A549 (cell line): ENCODE data around the gene PRELID3B. TPM values are rescaled to one million over a fixed set of nuclear protein-coding genes. Genes with fewer than 3 reads are reported as not detected.
A peak's percentile ranks its signal among the peaks of the same experiment; 100 is the strongest.
"Not testable (repeated sequence)": the region's sequence is repeated elsewhere in the genome, so short reads cannot be mapped to it uniquely, and the experiment has no call there.

ENCODE experiments used
- ATAC-seq, 2 experiments: fragments of 200-7000 bp in 1 of 2; fragments of >200 bp in 1 of 2; cut with Nextera tagmentation in 1 of 2; cut with Tn5 transposase in 1 of 2; 3 replicates each; pipeline versions ENCODE4 v1.8.0 to v1.9.1; 2018 to 2020; ENCODE audit warnings: mild to moderate bottlenecking in 1 of 2, moderate library complexity in 1 of 2
- CTCF ChIA-PET: fragments of 300-600 bp; sonication (Branson Sonifier 250); formaldehyde crosslinking; extraction: SDS; loops from one replicate; lab custom pipeline; 2021; ENCODE audit warnings: antibody characterized with exemption, inconsistent platforms; lab: Yijun Ruan, JAX
- POLR2A ChIA-PET: fragments of 350-600 bp; formaldehyde crosslinking; extraction: SDS; loops from one replicate; lab custom pipeline; 2021; ENCODE audit warnings: antibody characterized with exemption, inconsistent platforms; lab: Yijun Ruan, JAX
- DNase-seq, 2 experiments: peaks; one replicate each; pipeline versions ENCODE4 v3.0.0 to v3.0.0-alpha.2; 2011 to 2016; ENCODE audit warnings: low read depth in 1 of 2, low spot score in 1 of 2
- FAIRE-seq: peaks from 2 replicates; lab custom pipeline; 2011; peaks lifted over from hg19 to GRCh38; lab: Jason Lieb, UNC
- H3K27ac ChIP-seq, 2 experiments: fragments of >200 bp; sonication (Bioruptor Twin); formaldehyde crosslinking; 3 replicates each; pipeline ENCODE4 v1.5.1; 2016 to 2017
- H3K4me1 ChIP-seq: fragments of >200 bp; sonication (Bioruptor Twin); formaldehyde crosslinking; 3 replicates; pipeline ENCODE4 v1.6.1; 2016
- H3K4me2 ChIP-seq: fragments of >200 bp; sonication (Bioruptor Twin); formaldehyde crosslinking; 3 replicates; pipeline ENCODE4 v1.6.1; 2016
- H3K4me3 ChIP-seq: fragments of >200 bp; sonication (Bioruptor Twin); formaldehyde crosslinking; 3 replicates; pipeline ENCODE4 v1.5.1; 2016
- H3K9me3 ChIP-seq: fragments of >200 bp; sonication (Bioruptor Twin); formaldehyde crosslinking; 3 replicates; pipeline ENCODE4 v1.6.1; 2016
- CBX2 ChIP-seq: fragments of 200-600 bp; sonication (generic); IDR thresholded peaks from 2 replicates; pipeline ENCODE4 v1.6.1; 2016; ENCODE audit warnings: low read depth, mild to moderate bottlenecking, borderline replicate concordance
- CBX8 ChIP-seq: fragments of 200-600 bp; sonication (generic); IDR thresholded peaks from 2 replicates; pipeline ENCODE4 v1.6.1; 2016
- CTCF ChIP-seq: fragments of >200 bp; sonication (Bioruptor Twin); formaldehyde crosslinking; IDR thresholded peaks from 3 replicates; pipeline ENCODE4 v1.5.1; 2016
- HOXB13 ChIP-seq: fragments of 250-450 bp; sonication (Bioruptor Pico); IDR thresholded peaks from 2 replicates; pipeline ENCODE4 v1.5.0; 2020; ENCODE audit warnings: low read depth, mild to moderate bottlenecking, moderate library complexity
- HOXB5 ChIP-seq: fragments of 250-450 bp; sonication (Bioruptor Pico); IDR thresholded peaks from 2 replicates; pipeline ENCODE4 v1.5.0; 2020; ENCODE audit warnings: mild to moderate bottlenecking, moderate library complexity
- KDM1A ChIP-seq: fragments of 200-600 bp; sonication (generic); IDR thresholded peaks from 2 replicates; pipeline ENCODE4 v1.6.1; 2016; ENCODE audit warnings: low read depth, mild to moderate bottlenecking
- MAX ChIP-seq: IDR thresholded peaks from 2 replicates; pipeline ENCODE4 v1.6.1; 2012
- MAZ ChIP-seq: fragments of 150-350 bp; IDR thresholded peaks from 2 replicates; pipeline ENCODE4 v1.6.1; 2014; ENCODE audit warnings: antibody characterized with exemption, low read depth, low read length, borderline replicate concordance
- NPAS2 ChIP-seq: fragments of 250-450 bp; sonication (Bioruptor Pico); IDR thresholded peaks from 2 replicates; pipeline ENCODE4 v1.8.0; 2022; ENCODE audit warnings: mild to moderate bottlenecking, moderate library complexity, borderline replicate concordance
- NR3C1 ChIP-seq: fragments of >200 bp; sonication (Bioruptor Twin); formaldehyde crosslinking; IDR thresholded peaks from 3 replicates; pipeline ENCODE4 v1.6.1; 2017
- PBX3 ChIP-seq: IDR thresholded peaks from 2 replicates; pipeline ENCODE4 v1.6.1; 2012
- POLR2A ChIP-seq: IDR thresholded peaks from 2 replicates; pipeline ENCODE4 v1.6.1; 2012; ENCODE audit warnings: mild to moderate bottlenecking, low read length
- RNF2 ChIP-seq: fragments of 200-600 bp; sonication (generic); IDR thresholded peaks from 2 replicates; pipeline ENCODE4 v1.6.1; 2016; ENCODE audit warnings: low read depth, mild to moderate bottlenecking, antibody characterized with exemption, moderate library complexity, borderline replicate concordance
- SMC3 ChIP-seq: fragments of >200 bp; sonication (Bioruptor Twin); formaldehyde crosslinking; IDR thresholded peaks from 3 replicates; pipeline ENCODE4 v1.6.1; 2018; ENCODE audit warnings: inconsistent platforms
- TFCP2L1 ChIP-seq: fragments of 250-450 bp; sonication (Bioruptor Pico); IDR thresholded peaks from 2 replicates; pipeline ENCODE4 v1.5.0; 2021; ENCODE audit warnings: mild to moderate bottlenecking
- TP53 ChIP-seq: fragments of 250-450 bp; sonication (Bioruptor Pico); IDR thresholded peaks from 2 replicates; pipeline ENCODE4 v1.5.0; 2021; ENCODE audit warnings: mild to moderate bottlenecking, moderate library complexity
- USF2 ChIP-seq: fragments of 450-650 bp; IDR thresholded peaks from 2 replicates; pipeline ENCODE4 v1.6.1; 2014; ENCODE audit warnings: antibody characterized with exemption
- ZSCAN20 ChIP-seq: fragments of 250-450 bp; sonication (Bioruptor Pico); IDR thresholded peaks from 2 replicates; pipeline ENCODE4 v1.8.0; 2022; ENCODE audit warnings: mild to moderate bottlenecking, moderate library complexity
- WGBS: methylation state at CpG from one replicate; pipeline ENCODE4 v1.1.6; 2017; ENCODE audit errors: missing lambda C conversion rate; 5-methylcytosine and 5-hydroxymethylcytosine counted together
- polyA plus RNA-seq, 4 experiments: library from polyadenylated mRNA; depleted of rRNA in 3 of 4; stranded (reverse); fragments of >200 nt; fragmentation: RNase III in 1 of 4; extraction: RNeasy Plus Mini Kit Qiagen cat#74134 plus additional on column Dnase treatment in 1 of 4; gene quantifications; 2 replicates in 3 of 4; 3 replicates in 1 of 4; pipeline ENCODE4 v1.2.3, GENCODE V29; 2011 to 2017
- TF ChIP-seq, protein P1 (sequence below): fragments of 250-450 bp; sonication (Bioruptor Pico); IDR thresholded peaks from 2 replicates; pipeline ENCODE4 v1.5.0; 2020; ENCODE audit warnings: low read depth, mild to moderate bottlenecking, moderate library complexity

PRELID3B gene
- polyA plus RNA-seq, 2 of the 4 experiments (the other 2 are of a cell fraction): 85.6 to 143 TPM

GRCh38 chr20:59042796-59043631 is 428 bp upstream of the PRELID3B start (continued):
- TF ChIP-seq NR3C1 (no peak), HOXB5 (CRISPR knock-in tag) (no peak), CTCF (no peak), ZSCAN20 (no peak), MAZ (no peak), PBX3 (no peak), NPAS2 (CRISPR knock-in tag) (no peak), MAX (0 out of 2 replicates have a peak, but pooled peaks have one; percentile 1), TFCP2L1 (CRISPR knock-in tag) (no peak), CBX8 (no peak), USF2 (no peak), POLR2A (peak; percentile 63), SMC3 (no peak), TP53 (CRISPR knock-in tag) (no peak)
- TF ChIP-seq, protein P1, sequence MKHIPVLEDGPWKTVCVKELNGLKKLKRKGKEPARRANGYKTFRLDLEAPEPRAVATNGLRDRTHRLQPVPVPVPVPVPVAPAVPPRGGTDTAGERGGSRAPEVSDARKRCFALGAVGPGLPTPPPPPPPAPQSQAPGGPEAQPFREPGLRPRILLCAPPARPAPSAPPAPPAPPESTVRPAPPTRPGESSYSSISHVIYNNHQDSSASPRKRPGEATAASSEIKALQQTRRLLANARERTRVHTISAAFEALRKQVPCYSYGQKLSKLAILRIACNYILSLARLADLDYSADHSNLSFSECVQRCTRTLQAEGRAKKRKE (CRISPR knock-in tag): no peak

DNA sequence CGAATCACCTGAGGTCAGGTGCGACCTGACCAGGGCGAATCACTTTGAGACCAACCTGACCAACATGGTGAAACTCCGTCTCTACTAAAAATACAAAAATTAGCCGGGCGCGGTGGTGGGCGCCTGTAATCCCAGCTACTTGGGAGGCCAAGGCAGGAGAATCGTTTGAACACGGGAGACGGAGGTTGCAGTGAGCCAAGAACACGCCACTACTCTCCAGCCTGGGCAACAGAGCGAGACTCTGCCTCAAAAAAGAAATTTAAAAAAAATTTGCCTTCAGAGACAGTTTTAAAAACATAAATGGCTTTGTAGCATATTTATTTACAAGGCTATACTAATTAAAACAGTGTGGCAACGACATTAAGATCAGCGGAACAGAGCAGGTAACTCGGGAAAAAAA is 1.1 kb downstream of the PRELID3B start:
- Histone ChIP-seq H3K4me1 (peaks cover 34% of the 10 kb centered on the region), H3K4me2 (peak overlapping the region; percentile 92), H3K4me3 (peak overlapping the region; percentile 86), H3K27ac (peak overlapping the region; percentile 93 to 94; a peak in 5 of 6 replicates)
- ChIA-PET POLR2A (interaction anchor here (2.9 kb wide), 1 partner anchor 9 kb away, joined by 34 read pairs; the partner anchor contains the start of gene ATP5F1E), CTCF (interaction anchor here (0.6 to 2.5 kb wide), 2 partner anchors 9 to 14 kb away, joined by 3 to 6 read pairs; no protein-coding TSS in a partner anchor)
- not testable (repeated sequence) for FAIRE-seq, ATAC-seq, H3K9me3 ChIP-seq, DNase-seq
- WGBS: 81% methylated on average over 16 of the region's 16 CpGs

GRCh38 chr20:59040667-59041066 is 1.9 kb downstream of the PRELID3B start:
- H3K4me3 ChIP-seq: peak overlapping the region; percentile 86; the same call in 2 of the 3 replicates
- H3K4me1 ChIP-seq: peaks cover 34% of the 10 kb centered on the region
- ChIA-PET POLR2A (interaction anchor here (1.5 kb wide), 1 partner anchor 8 kb away, joined by 6 read pairs; the partner anchor contains the start of gene ATP5F1E), CTCF (interaction anchor here (2.5 kb wide), 1 partner anchor 10 kb away, joined by 6 read pairs; no protein-coding TSS in a partner anchor)
- DNase-seq (no peak), FAIRE-seq (no peak), ATAC-seq (no peak)
- 93% methylated on average over 5 of the region's 5 CpGs for WGBS
- peak overlapping the region; percentile 92 for H3K4me2 ChIP-seq
- H3K9me3 ChIP-seq: no peaks in the 10 kb centered on the region
- TF ChIP-seq CBX2 (no peak), RNF2 (no peak), KDM1A (no peak), HOXB13 (CRISPR knock-in tag) (no peak)
- H3K27ac ChIP-seq: no peak overlapping the region
